ENCODE results near the gene SNF8.

- TF ChIP-seq, protein P1, sequence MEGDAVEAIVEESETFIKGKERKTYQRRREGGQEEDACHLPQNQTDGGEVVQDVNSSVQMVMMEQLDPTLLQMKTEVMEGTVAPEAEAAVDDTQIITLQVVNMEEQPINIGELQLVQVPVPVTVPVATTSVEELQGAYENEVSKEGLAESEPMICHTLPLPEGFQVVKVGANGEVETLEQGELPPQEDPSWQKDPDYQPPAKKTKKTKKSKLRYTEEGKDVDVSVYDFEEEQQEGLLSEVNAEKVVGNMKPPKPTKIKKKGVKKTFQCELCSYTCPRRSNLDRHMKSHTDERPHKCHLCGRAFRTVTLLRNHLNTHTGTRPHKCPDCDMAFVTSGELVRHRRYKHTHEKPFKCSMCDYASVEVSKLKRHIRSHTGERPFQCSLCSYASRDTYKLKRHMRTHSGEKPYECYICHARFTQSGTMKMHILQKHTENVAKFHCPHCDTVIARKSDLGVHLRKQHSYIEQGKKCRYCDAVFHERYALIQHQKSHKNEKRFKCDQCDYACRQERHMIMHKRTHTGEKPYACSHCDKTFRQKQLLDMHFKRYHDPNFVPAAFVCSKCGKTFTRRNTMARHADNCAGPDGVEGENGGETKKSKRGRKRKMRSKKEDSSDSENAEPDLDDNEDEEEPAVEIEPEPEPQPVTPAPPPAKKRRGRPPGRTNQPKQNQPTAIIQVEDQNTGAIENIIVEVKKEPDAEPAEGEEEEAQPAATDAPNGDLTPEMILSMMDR (IDR thresholded peaks at IDR 0.05) = no peak
- TF ChIP-seq, protein P2, sequence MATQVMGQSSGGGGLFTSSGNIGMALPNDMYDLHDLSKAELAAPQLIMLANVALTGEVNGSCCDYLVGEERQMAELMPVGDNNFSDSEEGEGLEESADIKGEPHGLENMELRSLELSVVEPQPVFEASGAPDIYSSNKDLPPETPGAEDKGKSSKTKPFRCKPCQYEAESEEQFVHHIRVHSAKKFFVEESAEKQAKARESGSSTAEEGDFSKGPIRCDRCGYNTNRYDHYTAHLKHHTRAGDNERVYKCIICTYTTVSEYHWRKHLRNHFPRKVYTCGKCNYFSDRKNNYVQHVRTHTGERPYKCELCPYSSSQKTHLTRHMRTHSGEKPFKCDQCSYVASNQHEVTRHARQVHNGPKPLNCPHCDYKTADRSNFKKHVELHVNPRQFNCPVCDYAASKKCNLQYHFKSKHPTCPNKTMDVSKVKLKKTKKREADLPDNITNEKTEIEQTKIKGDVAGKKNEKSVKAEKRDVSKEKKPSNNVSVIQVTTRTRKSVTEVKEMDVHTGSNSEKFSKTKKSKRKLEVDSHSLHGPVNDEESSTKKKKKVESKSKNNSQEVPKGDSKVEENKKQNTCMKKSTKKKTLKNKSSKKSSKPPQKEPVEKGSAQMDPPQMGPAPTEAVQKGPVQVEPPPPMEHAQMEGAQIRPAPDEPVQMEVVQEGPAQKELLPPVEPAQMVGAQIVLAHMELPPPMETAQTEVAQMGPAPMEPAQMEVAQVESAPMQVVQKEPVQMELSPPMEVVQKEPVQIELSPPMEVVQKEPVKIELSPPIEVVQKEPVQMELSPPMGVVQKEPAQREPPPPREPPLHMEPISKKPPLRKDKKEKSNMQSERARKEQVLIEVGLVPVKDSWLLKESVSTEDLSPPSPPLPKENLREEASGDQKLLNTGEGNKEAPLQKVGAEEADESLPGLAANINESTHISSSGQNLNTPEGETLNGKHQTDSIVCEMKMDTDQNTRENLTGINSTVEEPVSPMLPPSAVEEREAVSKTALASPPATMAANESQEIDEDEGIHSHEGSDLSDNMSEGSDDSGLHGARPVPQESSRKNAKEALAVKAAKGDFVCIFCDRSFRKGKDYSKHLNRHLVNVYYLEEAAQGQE (IDR thresholded peaks at IDR 0.05; ENCODE audit: insufficient read depth in 1 of 2, low read depth in 2 of 2, low read length in 1 of 2) = no peak
- peak; percentile 51; the same call in 1 of the 2 replicates for TF ChIP-seq POLR2AphosphoS5 (IDR thresholded peaks at IDR 0.05; ENCODE audit: low read depth, low read length)
Measured at GRCh38 chr17:48930435-48930873, 14.2 kb downstream of the SNF8 start.
